GM18909 (cell line): ENCODE results near the gene INSR.

Experiments used
- ATAC-seq: cut with Tn5 transposase; IDR thresholded peaks from one replicate; pipeline ENCODE4 v1.9.1; 2021; ENCODE audit warnings: mild to moderate bottlenecking; ENCODE audit not compliant: unreplicated experiment, poor library complexity

INSR gene

DNA sequence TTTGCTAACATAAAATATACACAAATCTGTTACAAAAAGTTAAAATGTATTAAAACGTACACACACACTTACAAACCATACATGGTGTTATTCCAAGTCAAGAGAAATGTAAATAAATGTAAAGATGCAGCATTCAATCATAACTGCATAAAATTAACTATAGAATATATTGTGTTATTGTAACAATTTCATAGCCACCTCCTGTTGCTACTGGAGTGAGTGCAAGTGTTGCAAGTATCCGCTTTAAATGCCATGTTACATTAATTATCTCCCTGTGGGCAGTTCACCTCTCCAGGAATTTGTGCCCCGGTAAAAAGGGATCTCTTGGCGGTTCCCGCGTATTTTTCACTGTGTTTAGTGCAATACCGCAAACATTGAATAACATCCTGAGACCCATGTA, 3.5 kb upstream of the INSR start:
- no peak for ATAC-seq

- ATAC-seq: no peak
Observed at GRCh38 chr19:7295912-7296536, 1.8 kb upstream of the INSR start.

- ATAC-seq: no peak
Observed at GRCh38 chr19:7294558-7295212, 471 bp upstream of the INSR start.

- ATAC-seq: no peak
Observed at GRCh38 chr19:7292950-7293761, 1.1 kb downstream of the INSR start.

DNA sequence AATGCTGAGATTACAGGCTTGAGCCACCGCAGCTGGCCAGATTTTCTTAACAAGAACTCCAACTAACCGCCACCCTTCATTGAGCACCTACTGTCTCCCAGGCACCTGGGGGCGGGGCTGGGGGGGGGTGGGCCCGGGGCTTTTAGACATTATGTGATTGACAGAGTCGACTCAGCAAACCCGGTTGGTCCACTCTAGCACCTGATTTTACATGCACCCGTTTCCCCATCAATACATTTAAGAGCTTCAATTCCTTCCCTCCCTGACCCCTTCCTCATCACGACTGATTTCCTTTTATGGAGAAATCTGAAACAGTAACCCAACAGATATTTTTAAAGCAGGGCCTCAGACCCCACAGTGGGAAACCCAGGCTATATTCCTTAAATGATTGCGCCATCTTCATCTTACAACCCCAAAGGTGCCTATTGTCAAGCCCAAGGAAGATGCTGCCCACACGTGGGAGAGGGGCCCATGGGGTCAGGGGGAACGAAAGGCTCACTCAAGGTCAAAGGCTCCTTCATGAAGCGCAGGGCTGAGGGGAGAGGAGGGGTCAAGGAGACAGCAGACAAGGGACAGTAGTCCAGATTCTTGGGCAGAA, 1.8 kb downstream of the INSR start:
- ATAC-seq: no peak

- ATAC-seq: no peak
Observed at GRCh38 chr19:7288977-7289376, 5.2 kb downstream of the INSR start.

DNA sequence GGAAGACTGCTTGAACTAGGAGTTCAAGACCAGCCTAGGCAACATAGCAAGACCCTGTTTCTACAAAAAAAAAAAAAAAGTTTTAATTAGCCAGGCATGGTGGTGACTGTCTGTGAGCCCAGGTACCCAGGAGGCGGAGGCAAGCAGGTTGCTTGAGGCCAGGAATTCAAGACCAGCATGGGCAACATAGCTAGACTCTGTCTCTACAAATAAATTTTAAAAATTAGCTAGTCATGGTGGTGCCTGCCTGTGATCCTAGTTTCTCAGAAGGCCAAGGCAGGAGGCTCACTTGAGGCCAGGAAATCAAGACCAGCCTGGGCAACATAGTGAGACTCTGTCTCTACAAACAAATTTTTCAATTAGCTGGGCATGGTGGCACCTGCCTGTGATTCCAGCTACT, 6.1 kb downstream of the INSR start:
- ATAC-seq: no peak

DNA sequence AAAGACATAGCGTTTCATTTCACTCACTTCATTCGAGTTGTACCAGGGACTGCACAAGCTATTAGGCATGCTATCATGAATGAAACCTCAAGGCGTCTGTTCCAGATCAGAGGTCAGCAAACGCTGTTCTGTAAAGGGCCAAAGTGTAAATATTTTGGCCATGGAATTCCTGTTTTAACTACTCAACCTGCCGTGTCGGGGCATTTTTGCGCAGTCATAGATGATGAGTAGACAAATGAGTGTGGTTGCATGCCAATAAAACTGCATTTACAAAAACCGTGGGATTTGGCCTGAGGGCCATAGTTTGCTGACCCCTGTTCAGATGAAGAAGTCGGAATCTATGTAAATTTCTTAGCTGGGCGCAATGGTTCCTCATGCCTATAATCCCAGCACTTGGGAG, 6.5 kb downstream of the INSR start:
- ATAC-seq: no peak

DNA sequence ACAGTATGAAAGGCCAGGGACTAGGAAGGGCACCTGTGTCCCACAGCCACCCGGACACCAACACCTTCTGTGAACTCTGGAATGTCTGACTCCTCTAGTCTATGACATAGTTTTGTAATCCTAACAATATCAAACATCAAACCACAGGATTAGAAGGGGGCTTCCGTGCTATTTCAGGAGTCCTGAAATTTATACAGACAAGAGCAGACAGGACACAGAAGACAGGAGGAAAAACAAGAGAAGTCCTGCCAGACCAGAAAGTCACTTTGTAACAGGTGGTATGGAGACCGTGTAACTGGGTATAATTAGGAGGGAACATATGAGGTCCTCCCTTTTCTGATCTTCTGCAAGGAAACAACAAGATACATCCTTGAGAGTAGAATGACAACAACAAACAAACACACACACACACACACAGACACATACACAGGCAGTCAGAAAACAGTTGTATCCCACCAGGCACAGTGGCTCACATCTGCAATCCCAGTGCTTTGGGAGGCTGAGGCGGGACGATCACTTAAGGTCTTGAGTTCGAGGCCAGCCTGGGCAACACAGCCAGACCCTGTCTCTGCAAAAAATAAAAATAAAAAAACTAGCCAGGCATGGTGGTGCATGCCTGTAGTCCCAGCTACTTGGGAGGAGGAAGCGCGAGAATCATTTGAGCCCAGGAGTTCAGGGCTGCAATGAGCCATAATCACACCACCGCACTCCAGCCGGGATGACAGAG, 13.1 kb downstream of the INSR start:
- no peak for ATAC-seq

DNA sequence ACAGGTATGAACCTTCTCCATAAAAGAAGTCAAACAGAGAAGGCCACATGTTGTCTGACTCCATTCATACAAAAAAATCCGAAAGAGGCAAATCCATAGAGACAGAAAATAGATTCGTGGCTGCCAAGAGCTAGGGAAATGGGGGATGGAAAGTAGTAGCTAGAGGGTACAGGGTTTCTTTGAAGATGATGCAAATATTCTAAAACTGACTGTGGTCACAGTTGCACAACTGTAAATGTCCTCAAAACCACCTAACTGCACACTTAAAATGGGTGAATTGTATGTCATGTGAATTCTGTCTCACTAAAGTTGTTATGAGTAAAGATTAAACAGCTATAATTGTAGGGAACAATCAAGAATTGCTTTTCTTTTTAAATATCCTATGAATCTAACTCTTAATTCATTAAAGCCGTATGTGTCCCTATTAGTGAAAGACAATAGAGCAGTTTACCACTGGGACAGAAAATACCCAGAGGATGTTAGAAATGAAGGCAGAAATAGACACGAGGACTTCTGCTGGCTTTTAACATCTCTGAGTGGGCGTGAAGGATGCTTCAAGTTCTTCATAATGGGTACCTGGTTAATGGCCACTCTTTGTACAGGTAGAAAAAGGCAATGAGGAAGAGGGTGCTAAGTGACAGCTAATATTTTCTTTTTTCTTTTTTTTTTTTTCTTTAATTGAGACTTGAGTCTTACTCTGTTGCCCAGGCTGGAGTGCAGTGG, 21.2 kb downstream of the INSR start:
- ATAC-seq: peak; percentile 46

GRCh38 chr19:7268705-7269098, 25.5 kb downstream of the INSR start:
- no peak for ATAC-seq

- ATAC-seq: no peak
Observed at GRCh38 chr19:7267792-7268704, 26.2 kb downstream of the INSR start.

DNA sequence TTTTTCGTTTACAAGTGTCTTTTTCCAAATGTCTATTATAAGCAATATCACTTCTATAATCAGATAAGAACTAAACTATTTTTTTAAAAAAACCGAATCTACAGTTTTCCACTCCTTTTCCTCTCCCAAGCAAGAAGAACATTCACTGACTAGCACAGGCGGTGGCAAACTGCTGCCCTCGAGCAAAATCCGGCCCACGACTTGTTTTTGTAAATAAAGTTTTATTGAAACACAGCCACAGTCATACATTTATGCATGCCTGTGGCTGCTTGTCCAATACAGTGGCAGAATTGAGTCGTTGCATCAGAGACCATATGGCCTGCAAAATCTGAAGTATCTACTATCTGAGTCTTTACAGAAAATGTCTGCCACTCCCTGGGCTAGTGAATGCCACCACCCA, 27.4 kb downstream of the INSR start:
- ATAC-seq: no peak

GRCh38 chr19:7265963-7266362, 28.3 kb downstream of the INSR start:
- no peak for ATAC-seq

DNA sequence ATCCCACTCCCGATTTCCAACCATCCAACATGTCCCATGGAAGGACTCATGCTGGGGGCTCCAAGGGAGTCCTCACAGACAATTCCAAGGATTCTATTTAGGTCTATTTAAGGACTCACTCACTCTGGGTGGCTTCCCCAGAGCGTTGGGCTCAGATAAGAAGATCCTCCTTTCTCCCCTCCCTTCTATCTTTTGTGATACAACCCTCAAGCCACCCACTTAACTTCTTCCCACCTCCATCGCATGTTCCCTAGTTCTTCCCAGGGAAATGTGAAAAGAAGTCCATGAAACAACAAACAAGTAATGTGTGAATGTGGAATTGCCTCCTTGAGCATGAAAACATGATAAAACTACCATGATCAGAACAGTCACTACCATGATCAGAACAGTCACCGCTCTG, 29.4 kb downstream of the INSR start:
- no peak for ATAC-seq

GRCh38 chr19:7263521-7263920, 30.7 kb downstream of the INSR start:
- ATAC-seq: no peak

GRCh38 chr19:7263066-7263465, 31.1 kb downstream of the INSR start:
- no peak for ATAC-seq

- no peak for ATAC-seq
Observed at GRCh38 chr19:7262470-7262869, 31.7 kb downstream of the INSR start.

DNA sequence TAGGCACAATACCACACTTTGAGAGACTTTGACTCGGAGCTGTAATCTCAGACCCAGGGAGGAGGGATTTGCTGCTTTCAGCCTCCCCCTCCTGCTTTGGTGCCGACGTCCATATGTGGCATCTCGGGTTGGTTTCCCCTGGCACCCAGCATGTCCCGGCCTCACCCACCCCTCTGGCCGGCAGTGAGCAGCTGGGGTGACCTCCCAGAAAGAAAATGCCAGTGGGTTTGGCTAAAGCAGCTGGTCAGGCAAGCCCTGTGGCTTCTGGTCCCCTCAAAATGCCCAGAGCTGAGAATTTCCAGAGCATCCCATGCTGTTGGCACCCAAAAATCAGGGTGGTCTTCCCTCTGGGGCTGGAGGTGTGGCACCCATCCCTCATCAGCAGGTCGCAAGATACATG, 34.1 kb downstream of the INSR start:
- ATAC-seq: no peak
